Prostate gland (tissue), 2 donors: ENCODE data around the gene HNRNPLL. TPM values are rescaled to one million over a fixed set of nuclear protein-coding genes. Genes with fewer than 3 reads are reported as not detected.
A peak's percentile ranks its signal among the peaks of the same experiment; 100 is the strongest.

Experiments
- DNase-seq: peaks from one replicate; pipeline ENCODE4 v3.0.0-alpha.2; 2019; ENCODE audit warnings: low spot score
- H3K27ac ChIP-seq, 2 donors: fragments of 200-600 bp; sonication (generic); 2 replicates each; pipeline ENCODE4 v1.5.1; 2017 to 2019
- H3K27me3 ChIP-seq: fragments of 200-600 bp; sonication (generic); replicated peaks from 2 replicates; pipeline ENCODE4 v1.5.1; 2019; ENCODE audit not compliant: insufficient read depth
- H3K36me3 ChIP-seq, 2 donors: fragments of 200-600 bp; sonication (generic); 1 replicate in 1 of 2; 2 replicates in 1 of 2; pipeline versions ENCODE4 v1.5.1 to v1.8.1; 2017 to 2019
- H3K4me1 ChIP-seq: fragments of 200-600 bp; sonication (generic); replicated peaks from 2 replicates; pipeline ENCODE4 v1.5.1; 2019
- H3K4me3 ChIP-seq, 2 donors: fragments of 200-600 bp; sonication (generic); 2 replicates each; pipeline ENCODE4 v1.5.1; 2017 to 2019
- H3K9me3 ChIP-seq: fragments of 200-600 bp; sonication (generic); 2 replicates; pipeline ENCODE4 v1.5.1; 2017
- CTCF ChIP-seq, 4 experiments: fragments of 200-600 bp in 2 of 4; fragments of 450-650 bp in 2 of 4; sonication (generic) in 2 of 4; IDR thresholded peaks; 1 replicate in 3 of 4; 2 replicates in 1 of 4; pipeline ENCODE4 v1.5.1; 2016 to 2019; ENCODE audit warnings: antibody characterized with exemption in 4 of 4, mild to moderate bottlenecking in 2 of 4, moderate library complexity in 2 of 4
- POLR2A ChIP-seq: fragments of 450-650 bp; IDR thresholded peaks from one replicate; pipeline ENCODE4 v1.6.1; 2016; ENCODE audit warnings: antibody characterized with exemption, mild to moderate bottlenecking
- POLR2AphosphoS5 ChIP-seq: sonication (generic); formaldehyde crosslinking; IDR thresholded peaks from one replicate; pipeline ENCODE4 v1.6.1; 2017; ENCODE audit warnings: antibody characterized with exemption
- WGBS: methylation state at CpG from one replicate; pipeline ENCODE4 v1.1.5; 2018; 5-methylcytosine and 5-hydroxymethylcytosine counted together
- intact Hi-C: fragments of 100-400 bp; cut with DNase I; formaldehyde crosslinking; loops from one replicate; pipeline ENCODE4 v1.14.2; 2022
- total RNA-seq, 2 donors: library from RNA; depleted of rRNA; stranded (reverse); fragments of >200 nt; gene quantifications; one replicate each; pipeline ENCODE4 v1.1.0, GENCODE V29; 2016

HNRNPLL gene
- total RNA-seq, 2 donors from 2014 or later, result 36.1 to 63.6 TPM

- WGBS, result 51% methylated on average over 9 of the region's 9 CpGs
Measured at GRCh38 chr2:38581193-38582147, 21.3 kb downstream of the HNRNPLL start.

GRCh38 chr2:38580115-38580636, 22.6 kb downstream of the HNRNPLL start:
- Histone ChIP-seq H3K36me3 (no peaks in the 10 kb centered on the region), H3K9me3 (no peaks in the 10 kb centered on the region), H3K4me1 (no peaks in the 10 kb centered on the region), H3K4me3 (no peak overlapping the region), H3K27ac (no peak overlapping the region), H3K27me3 (no peaks in the 10 kb centered on the region)
- DNase-seq, result no peak
- 65% methylated on average over 2 of the region's 2 CpGs for WGBS
- no peak for TF ChIP-seq POLR2AphosphoS5
- no peak for TF ChIP-seq CTCF (IDR thresholded peaks at IDR 0.05)
- TF ChIP-seq POLR2A, result no peak
- intact Hi-C loops, result loop anchor here (5.0 to 10.0 kb wide), 3 partner anchors 43 to 265 kb away; no protein-coding TSS in a partner anchor

More at GRCh38 chr2:38581193-38582147, 21.3 kb downstream of the HNRNPLL start:
- intact Hi-C loops, result loop anchor here (5.0 to 10.0 kb wide), 3 partner anchors 44 to 267 kb away; no protein-coding TSS in a partner anchor
- TF ChIP-seq POLR2AphosphoS5 (no peak), POLR2A (no peak), CTCF (IDR thresholded peaks at IDR 0.05) (peak; percentile 15 to 78 (median 74))
- no peaks in the 10 kb centered on the region for H3K36me3 ChIP-seq
- no peaks in the 10 kb centered on the region for H3K4me1 ChIP-seq
- no peak overlapping the region for H3K27ac ChIP-seq
- peak; percentile 41 for DNase-seq
- H3K9me3 ChIP-seq, result no peaks in the 10 kb centered on the region
- no peaks in the 10 kb centered on the region for H3K27me3 ChIP-seq
- H3K4me3 ChIP-seq, result no peak overlapping the region

GRCh38 chr2:38578832-38579231, 23.9 kb downstream of the HNRNPLL start:
- intact Hi-C loops, result no loop called here
- TF ChIP-seq POLR2A (no peak), POLR2AphosphoS5 (no peak), CTCF (IDR thresholded peaks at IDR 0.05) (no peak)

GRCh38 chr2:38574278-38574677, 28.4 kb downstream of the HNRNPLL start:
- Histone ChIP-seq H3K9me3 (no peaks in the 10 kb centered on the region), H3K27me3 (no peaks in the 10 kb centered on the region), H3K4me1 (peaks cover 3% of the 10 kb centered on the region), H3K36me3 (no peaks in the 10 kb centered on the region), H3K4me3 (no peak overlapping the region), H3K27ac (no peak overlapping the region)
- intact Hi-C loops, result no loop called here
- no peak for DNase-seq
- TF ChIP-seq POLR2A (no peak), CTCF (IDR thresholded peaks at IDR 0.05) (no peak), POLR2AphosphoS5 (no peak)

More at GRCh38 chr2:38578832-38579231, 23.9 kb downstream of the HNRNPLL start:
- 54% methylated on average over 5 of the region's 5 CpGs for WGBS
- no peak overlapping the region for H3K27ac ChIP-seq
- no peak for DNase-seq
- no peaks in the 10 kb centered on the region for H3K4me1 ChIP-seq
- no peaks in the 10 kb centered on the region for H3K36me3 ChIP-seq
- H3K4me3 ChIP-seq, result no peak overlapping the region
- H3K27me3 ChIP-seq, result no peaks in the 10 kb centered on the region
- no peaks in the 10 kb centered on the region for H3K9me3 ChIP-seq
